SK-N-SH treated with all-trans-retinoic acid at 6 μM for 48 hours (cell line): ENCODE data around the gene DYNC2H1.

Experiments
- ARNTL ChIP-seq: fragments of 450-650 bp; formaldehyde crosslinking; IDR thresholded peaks from 2 replicates; pipeline ENCODE4 v1.5.0; 2020; ENCODE audit warnings: low read depth, mild to moderate bottlenecking, moderate library complexity, borderline replicate concordance
- CREB5 ChIP-seq: fragments of 250-450 bp; sonication (Bioruptor Pico); IDR thresholded peaks from 2 replicates; pipeline ENCODE4 v1.5.1; 2020; ENCODE audit warnings: low read depth, mild to moderate bottlenecking, moderate library complexity
- CSDC2 ChIP-seq: fragments of 250-450 bp; sonication (Bioruptor Pico); IDR thresholded peaks from 2 replicates; pipeline ENCODE4 v1.5.0; 2020; ENCODE audit warnings: mild to moderate bottlenecking, moderate library complexity
- CSRNP3 ChIP-seq: fragments of 250-450 bp; sonication (Bioruptor Pico); IDR thresholded peaks from 2 replicates; pipeline ENCODE4 v1.5.1; 2021; ENCODE audit warnings: mild to moderate bottlenecking, moderate library complexity
- POU6F1 ChIP-seq: fragments of 250-450 bp; sonication (Bioruptor Pico); IDR thresholded peaks from 2 replicates; pipeline ENCODE4 v1.8.0; 2021; ENCODE audit warnings: low read depth, mild to moderate bottlenecking, moderate library complexity, borderline replicate concordance
- RARB ChIP-seq: fragments of 250-450 bp; sonication (Bioruptor Pico); IDR thresholded peaks from 2 replicates; pipeline ENCODE4 v1.8.0; 2021; ENCODE audit warnings: mild to moderate bottlenecking, moderate library complexity
- ZC3H10 ChIP-seq: fragments of 250-450 bp; sonication (Bioruptor Pico); IDR thresholded peaks from 2 replicates; pipeline ENCODE4 v1.5.1; 2021; ENCODE audit warnings: mild to moderate bottlenecking, moderate library complexity
- ZFP3 ChIP-seq: fragments of 250-450 bp; sonication (Bioruptor Pico); IDR thresholded peaks from 2 replicates; pipeline ENCODE4 v1.5.0; 2020; ENCODE audit warnings: mild to moderate bottlenecking, moderate library complexity
- ZFP30 ChIP-seq: fragments of 450-650 bp; formaldehyde crosslinking; IDR thresholded peaks from 2 replicates; pipeline ENCODE4 v1.5.0; 2022; ENCODE audit warnings: mild to moderate bottlenecking, moderate library complexity
- ZNF70 ChIP-seq: fragments of 450-650 bp; formaldehyde crosslinking; IDR thresholded peaks from 2 replicates; pipeline ENCODE4 v1.5.0; 2020; ENCODE audit warnings: mild to moderate bottlenecking, moderate library complexity
- TF ChIP-seq, protein P1 (sequence below): fragments of 250-450 bp; sonication (Bioruptor Pico); IDR thresholded peaks from 2 replicates; pipeline ENCODE4 v1.8.0; 2020; ENCODE audit warnings: mild to moderate bottlenecking, moderate library complexity, borderline replicate concordance
- TF ChIP-seq, protein P2 (sequence below): fragments of 250-450 bp; sonication (Bioruptor Pico); IDR thresholded peaks from 2 replicates; pipeline ENCODE4 v1.5.0; 2020; ENCODE audit warnings: mild to moderate bottlenecking, moderate library complexity

GRCh38 chr11:103434073-103434411, 324.8 kb downstream of the DYNC2H1 start:
- no peak for TF ChIP-seq ZC3H10
- TF ChIP-seq ARNTL, result no peak
- no peak for TF ChIP-seq ZFP30 (CRISPR knock-in tag)
- no peak for TF ChIP-seq POU6F1 (CRISPR knock-in tag)
- TF ChIP-seq ZFP3, result no peak
- no peak for TF ChIP-seq CREB5 (CRISPR knock-in tag)
- TF ChIP-seq CSDC2, result no peak
- TF ChIP-seq, protein P1, sequence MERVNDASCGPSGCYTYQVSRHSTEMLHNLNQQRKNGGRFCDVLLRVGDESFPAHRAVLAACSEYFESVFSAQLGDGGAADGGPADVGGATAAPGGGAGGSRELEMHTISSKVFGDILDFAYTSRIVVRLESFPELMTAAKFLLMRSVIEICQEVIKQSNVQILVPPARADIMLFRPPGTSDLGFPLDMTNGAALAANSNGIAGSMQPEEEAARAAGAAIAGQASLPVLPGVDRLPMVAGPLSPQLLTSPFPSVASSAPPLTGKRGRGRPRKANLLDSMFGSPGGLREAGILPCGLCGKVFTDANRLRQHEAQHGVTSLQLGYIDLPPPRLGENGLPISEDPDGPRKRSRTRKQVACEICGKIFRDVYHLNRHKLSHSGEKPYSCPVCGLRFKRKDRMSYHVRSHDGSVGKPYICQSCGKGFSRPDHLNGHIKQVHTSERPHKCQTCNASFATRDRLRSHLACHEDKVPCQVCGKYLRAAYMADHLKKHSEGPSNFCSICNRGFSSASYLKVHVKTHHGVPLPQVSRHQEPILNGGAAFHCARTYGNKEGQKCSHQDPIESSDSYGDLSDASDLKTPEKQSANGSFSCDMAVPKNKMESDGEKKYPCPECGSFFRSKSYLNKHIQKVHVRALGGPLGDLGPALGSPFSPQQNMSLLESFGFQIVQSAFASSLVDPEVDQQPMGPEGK, result no peak
- TF ChIP-seq, protein P2, sequence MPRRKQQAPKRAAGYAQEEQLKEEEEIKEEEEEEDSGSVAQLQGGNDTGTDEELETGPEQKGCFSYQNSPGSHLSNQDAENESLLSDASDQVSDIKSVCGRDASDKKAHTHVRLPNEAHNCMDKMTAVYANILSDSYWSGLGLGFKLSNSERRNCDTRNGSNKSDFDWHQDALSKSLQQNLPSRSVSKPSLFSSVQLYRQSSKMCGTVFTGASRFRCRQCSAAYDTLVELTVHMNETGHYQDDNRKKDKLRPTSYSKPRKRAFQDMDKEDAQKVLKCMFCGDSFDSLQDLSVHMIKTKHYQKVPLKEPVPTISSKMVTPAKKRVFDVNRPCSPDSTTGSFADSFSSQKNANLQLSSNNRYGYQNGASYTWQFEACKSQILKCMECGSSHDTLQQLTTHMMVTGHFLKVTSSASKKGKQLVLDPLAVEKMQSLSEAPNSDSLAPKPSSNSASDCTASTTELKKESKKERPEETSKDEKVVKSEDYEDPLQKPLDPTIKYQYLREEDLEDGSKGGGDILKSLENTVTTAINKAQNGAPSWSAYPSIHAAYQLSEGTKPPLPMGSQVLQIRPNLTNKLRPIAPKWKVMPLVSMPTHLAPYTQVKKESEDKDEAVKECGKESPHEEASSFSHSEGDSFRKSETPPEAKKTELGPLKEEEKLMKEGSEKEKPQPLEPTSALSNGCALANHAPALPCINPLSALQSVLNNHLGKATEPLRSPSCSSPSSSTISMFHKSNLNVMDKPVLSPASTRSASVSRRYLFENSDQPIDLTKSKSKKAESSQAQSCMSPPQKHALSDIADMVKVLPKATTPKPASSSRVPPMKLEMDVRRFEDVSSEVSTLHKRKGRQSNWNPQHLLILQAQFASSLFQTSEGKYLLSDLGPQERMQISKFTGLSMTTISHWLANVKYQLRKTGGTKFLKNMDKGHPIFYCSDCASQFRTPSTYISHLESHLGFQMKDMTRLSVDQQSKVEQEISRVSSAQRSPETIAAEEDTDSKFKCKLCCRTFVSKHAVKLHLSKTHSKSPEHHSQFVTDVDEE (CRISPR knock-in tag), result no peak
- no peak for TF ChIP-seq ZNF70 (CRISPR knock-in tag)
- TF ChIP-seq RARB (CRISPR knock-in tag), result no peak
- no peak for TF ChIP-seq CSRNP3
